ENCODE data around the gene CELSR1. TPM values are rescaled to one million over a fixed set of nuclear protein-coding genes. Genes with fewer than 3 reads are reported as not detected.
"Not testable (repeated sequence)": the region's sequence is repeated elsewhere in the genome, so short reads cannot be mapped to it uniquely, and the experiment has no call there.

CELSR1 gene
- total RNA-seq, 1 donor from 2014 or later: 0.39 TPM

DNA sequence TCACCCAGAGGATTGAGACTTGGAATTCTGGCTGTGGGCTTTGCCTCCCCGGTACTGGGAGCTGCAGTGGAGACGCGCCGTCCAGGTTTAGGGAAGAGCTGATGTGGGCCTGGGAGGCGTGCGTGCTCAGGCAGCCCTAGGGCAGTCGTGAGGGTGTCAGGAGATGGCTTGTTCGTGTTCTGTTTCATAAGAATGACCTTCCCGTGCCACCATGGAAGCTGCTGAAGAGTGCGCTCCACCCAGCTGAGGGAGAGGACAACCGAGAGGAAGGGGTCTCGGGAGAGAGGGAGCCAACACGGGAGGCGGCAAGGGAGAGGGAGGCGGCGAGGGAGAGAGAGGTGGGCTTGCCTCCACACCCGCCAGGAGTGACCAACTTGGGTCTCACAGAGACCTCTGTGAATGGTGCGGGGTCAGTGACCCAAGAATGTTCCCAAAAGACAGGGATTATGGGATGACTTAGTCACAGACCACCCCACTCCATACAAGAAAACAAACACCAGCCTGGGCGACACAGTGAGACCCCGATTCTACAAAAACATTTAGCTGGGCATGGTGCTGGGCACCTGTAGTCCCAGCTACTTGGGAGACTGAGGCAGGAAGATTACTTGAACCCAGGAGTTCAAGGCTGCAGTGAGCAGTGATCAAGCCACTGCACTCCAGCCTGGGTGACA lies 216.6 kb downstream of the CELSR1 start:
- peaks cover 30% of the 10 kb centered on the region for H3K36me3 Mint-ChIP-seq (ENCODE audit: low read depth)
- H3K4me3 Mint-ChIP-seq: no peak overlapping the region
- H3K4me1 Mint-ChIP-seq (ENCODE audit: low read depth): no peaks in the 10 kb centered on the region
- DNase-seq (ENCODE audit: low spot score): no peak
- H3K27me3 Mint-ChIP-seq (ENCODE audit: insufficient read depth): no peaks in the 10 kb centered on the region
- H3K9me3 Mint-ChIP-seq: no peaks in the 10 kb centered on the region
- intact Hi-C loops (cut with micrococcal nuclease): no loop called here
- H3K27ac Mint-ChIP-seq: peak overlapping the region; percentile 3

DNA sequence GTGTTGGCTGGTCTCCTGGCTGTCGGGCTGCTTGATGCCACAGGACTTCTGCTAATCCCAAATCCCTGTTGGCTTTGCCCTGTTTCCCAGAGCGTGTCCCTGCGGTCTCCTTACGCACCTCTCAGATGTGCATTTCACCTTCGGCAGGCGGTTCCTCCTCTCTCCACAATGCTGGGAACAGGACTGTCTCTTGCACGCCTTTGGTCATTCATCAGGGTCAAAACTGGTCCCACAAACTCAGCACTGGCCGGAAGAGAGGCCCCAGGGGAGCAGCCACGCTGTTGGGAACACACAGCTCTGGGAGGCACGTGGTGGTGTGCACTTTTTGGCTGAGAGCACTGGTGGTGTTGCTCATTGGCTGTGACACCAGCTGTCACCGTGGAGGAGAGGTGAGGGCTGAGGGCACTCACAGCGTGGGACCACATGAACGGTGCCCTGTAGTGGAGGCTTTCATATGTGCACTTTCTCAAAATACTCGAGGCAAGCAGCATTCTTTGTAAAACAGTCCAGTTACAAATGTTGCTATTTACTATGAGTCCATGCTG lies 217.2 kb downstream of the CELSR1 start:
- no peaks in the 10 kb centered on the region for H3K27me3 Mint-ChIP-seq (ENCODE audit: insufficient read depth)
- no peak overlapping the region for H3K4me3 Mint-ChIP-seq
- no peak overlapping the region for H3K27ac Mint-ChIP-seq
- DNase-seq (ENCODE audit: low spot score): no peak
- intact Hi-C loops (cut with micrococcal nuclease): no loop called here
- no peaks in the 10 kb centered on the region for H3K4me1 Mint-ChIP-seq (ENCODE audit: low read depth)
- no peaks in the 10 kb centered on the region for H3K9me3 Mint-ChIP-seq
- peaks cover 30% of the 10 kb centered on the region for H3K36me3 Mint-ChIP-seq (ENCODE audit: low read depth)

DNA sequence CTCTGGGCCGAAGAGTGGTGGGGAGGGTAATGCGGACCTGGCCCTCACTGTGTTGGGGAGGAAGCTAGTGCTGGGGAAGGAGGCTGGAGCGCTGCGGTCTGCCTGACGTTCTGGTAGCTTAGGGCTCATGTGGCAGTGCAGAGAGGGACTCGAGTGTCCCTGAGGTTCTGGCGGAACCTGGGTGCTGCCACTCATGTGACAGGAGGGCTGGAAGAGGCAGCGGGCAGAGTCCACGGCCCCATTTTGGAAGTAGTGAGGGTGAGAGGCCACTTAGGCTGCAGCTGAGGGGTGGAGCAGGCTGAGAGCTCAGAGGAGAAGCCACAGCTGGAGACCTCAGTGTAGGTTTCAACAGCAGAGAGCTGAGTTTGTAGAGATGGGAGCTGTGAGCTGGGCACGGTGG lies 218.1 kb downstream of the CELSR1 start:
- peaks cover 30% of the 10 kb centered on the region for H3K36me3 Mint-ChIP-seq (ENCODE audit: low read depth)
- no peak overlapping the region for H3K4me3 Mint-ChIP-seq
- no peaks in the 10 kb centered on the region for H3K27me3 Mint-ChIP-seq (ENCODE audit: insufficient read depth)
- no peak overlapping the region for H3K27ac Mint-ChIP-seq
- intact Hi-C loops (cut with micrococcal nuclease): no loop called here
- no peaks in the 10 kb centered on the region for H3K4me1 Mint-ChIP-seq (ENCODE audit: low read depth)
- H3K9me3 Mint-ChIP-seq: no peaks in the 10 kb centered on the region
- no peak for DNase-seq (ENCODE audit: low spot score)

DNA sequence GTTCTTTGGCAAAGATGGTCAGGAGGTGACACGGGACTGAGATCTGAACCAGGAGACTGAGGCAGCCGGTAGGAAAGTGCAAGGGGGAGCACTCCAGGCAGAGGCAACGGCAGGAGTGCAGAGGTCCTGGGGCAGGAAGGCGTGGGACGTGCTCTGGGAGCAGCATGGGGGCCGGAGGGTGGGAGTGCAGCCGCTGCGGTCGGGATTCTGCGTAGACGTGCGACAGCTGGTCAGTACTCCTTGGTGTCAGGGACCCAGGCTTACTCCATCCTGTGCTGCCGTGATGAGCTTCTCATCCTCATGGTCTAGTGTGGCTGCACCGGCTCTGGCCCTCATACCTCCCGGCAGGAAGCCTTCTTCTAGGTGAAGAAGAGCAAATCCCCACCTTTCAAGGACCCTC lies 218.8 kb downstream of the CELSR1 start:
- Mint-ChIP-seq H3K36me3 (ENCODE audit: low read depth) (peaks cover 27% of the 10 kb centered on the region), H3K4me3 (no peak overlapping the region), H3K4me1 (ENCODE audit: low read depth) (no peaks in the 10 kb centered on the region), H3K27ac (no peak overlapping the region), H3K27me3 (ENCODE audit: insufficient read depth) (no peaks in the 10 kb centered on the region), H3K9me3 (no peaks in the 10 kb centered on the region)
- DNase-seq (ENCODE audit: low spot score): no peak
- intact Hi-C loops (cut with micrococcal nuclease): no loop called here

DNA sequence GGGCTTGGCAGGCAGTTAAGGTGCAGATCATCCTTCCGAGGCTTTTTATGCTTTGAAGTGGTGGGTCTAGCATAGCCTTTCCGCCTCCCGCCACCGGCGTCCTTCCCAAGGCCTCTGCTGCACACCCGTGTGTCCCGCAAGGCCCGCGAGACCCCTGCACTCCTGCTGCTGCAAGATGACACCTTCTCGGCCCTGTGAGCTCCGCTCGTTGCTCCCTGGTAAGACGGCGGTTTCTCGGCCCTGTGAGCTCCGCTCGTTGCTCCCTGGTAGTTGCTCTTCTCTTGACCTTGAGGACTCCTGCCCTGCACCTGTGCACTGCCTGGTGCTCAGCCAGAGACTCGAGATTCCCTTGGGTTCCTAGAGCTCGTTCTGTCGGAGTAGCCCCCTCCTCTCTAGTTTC lies 219.8 kb downstream of the CELSR1 start:
- Mint-ChIP-seq H3K9me3 (no peaks in the 10 kb centered on the region), H3K4me1 (ENCODE audit: low read depth) (no peaks in the 10 kb centered on the region), H3K4me3 (no peak overlapping the region), H3K36me3 (ENCODE audit: low read depth) (peaks cover 24% of the 10 kb centered on the region), H3K27me3 (ENCODE audit: insufficient read depth) (no peaks in the 10 kb centered on the region), H3K27ac (no peak overlapping the region)
- intact Hi-C loops (cut with micrococcal nuclease): no loop called here
- DNase-seq (ENCODE audit: low spot score): no peak

DNA sequence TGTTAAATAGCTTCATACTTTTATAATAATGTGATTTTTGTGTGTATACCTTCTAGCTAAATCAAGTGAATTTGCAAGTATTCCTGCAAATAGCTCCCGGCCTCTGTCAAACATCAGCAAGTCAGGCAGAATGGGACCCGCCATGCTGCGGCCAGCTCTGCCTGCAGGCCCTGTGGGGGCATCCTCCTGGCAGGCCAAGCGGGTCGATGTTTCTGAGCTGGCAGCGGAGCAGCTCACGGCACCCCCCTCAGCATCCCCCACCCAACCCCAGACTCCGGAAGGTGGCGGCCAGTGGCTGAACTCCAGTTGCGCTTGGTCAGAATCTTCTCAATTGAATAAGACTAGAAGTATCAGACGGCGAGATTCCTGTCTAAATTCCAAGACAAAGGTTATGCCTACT lies 221.4 kb downstream of the CELSR1 start:
- no peak overlapping the region for H3K27ac Mint-ChIP-seq
- intact Hi-C loops (cut with micrococcal nuclease): loop anchor here (2.0 kb wide), 1 partner anchor 309 kb away; no protein-coding TSS in a partner anchor
- no peak overlapping the region for H3K4me3 Mint-ChIP-seq
- DNase-seq (ENCODE audit: low spot score): no peak
- H3K9me3 Mint-ChIP-seq: no peaks in the 10 kb centered on the region
- H3K4me1 Mint-ChIP-seq (ENCODE audit: low read depth): no peaks in the 10 kb centered on the region
- peaks cover 27% of the 10 kb centered on the region for H3K36me3 Mint-ChIP-seq (ENCODE audit: low read depth)
- H3K27me3 Mint-ChIP-seq (ENCODE audit: insufficient read depth): no peaks in the 10 kb centered on the region

DNA sequence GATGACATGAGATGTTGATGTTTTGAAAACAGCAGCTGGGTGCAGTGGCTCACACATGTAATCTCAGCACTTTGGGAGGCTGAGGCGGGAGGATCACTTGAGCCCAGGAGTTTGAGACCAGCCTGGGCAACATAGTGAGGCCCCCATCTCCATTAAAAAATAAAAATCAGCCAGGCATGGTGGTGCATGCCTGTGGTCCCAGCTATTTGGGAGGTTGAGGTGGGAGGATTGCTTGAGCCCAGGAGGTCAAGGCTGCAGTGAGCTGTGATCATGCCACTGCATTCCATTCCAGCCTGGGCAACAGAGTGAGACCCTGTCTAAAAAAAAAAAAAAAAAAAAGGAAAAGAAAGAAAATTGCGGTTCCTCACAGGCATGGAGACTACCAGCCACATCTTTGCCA lies 224.6 kb downstream of the CELSR1 start:
- H3K36me3 Mint-ChIP-seq (ENCODE audit: low read depth): peaks cover 30% of the 10 kb centered on the region
- H3K27me3 Mint-ChIP-seq (ENCODE audit: insufficient read depth); H3K9me3 Mint-ChIP-seq; H3K4me3 Mint-ChIP-seq; intact Hi-C loops (cut with micrococcal nuclease); H3K27ac Mint-ChIP-seq; DNase-seq (ENCODE audit: low spot score); H3K4me1 Mint-ChIP-seq (ENCODE audit: low read depth): not testable (repeated sequence)

DNA sequence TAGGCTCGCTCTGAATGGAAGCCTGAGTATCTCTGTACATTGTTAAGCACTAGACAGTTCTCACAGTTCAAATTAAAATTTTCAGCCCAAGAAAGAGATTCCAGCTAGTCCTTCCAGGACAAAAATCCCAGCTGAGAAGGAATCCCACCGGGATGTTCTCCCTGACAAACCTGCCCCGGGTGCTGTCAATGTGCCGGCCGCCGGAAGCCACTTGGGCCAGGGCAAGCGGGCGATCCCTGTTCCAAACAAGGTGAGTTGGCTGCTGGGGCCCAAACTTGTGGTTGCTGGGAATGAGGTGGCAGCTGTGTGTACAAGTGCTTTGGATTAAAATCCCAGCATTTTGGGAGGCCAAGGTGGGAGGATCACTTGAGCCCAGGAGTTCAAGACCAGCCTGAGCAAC lies 225.4 kb downstream of the CELSR1 start:
- no peaks in the 10 kb centered on the region for H3K9me3 Mint-ChIP-seq
- H3K36me3 Mint-ChIP-seq (ENCODE audit: low read depth): peaks cover 29% of the 10 kb centered on the region
- no peak overlapping the region for H3K27ac Mint-ChIP-seq
- H3K4me1 Mint-ChIP-seq (ENCODE audit: low read depth): no peaks in the 10 kb centered on the region
- no peak for DNase-seq (ENCODE audit: low spot score)
- intact Hi-C loops (cut with micrococcal nuclease): no loop called here
- no peak overlapping the region for H3K4me3 Mint-ChIP-seq
- no peaks in the 10 kb centered on the region for H3K27me3 Mint-ChIP-seq (ENCODE audit: insufficient read depth)

Other genes starting within 250 kb of the CELSR1 start
- gene GTSE1, start 240.8 kb downstream of the CELSR1 start, total RNA-seq: 39.0 and 39.9 TPM in 2 replicates
- gene TRMU, start 201.9 kb downstream of the CELSR1 start, total RNA-seq: 81.0 and 85.5 TPM in 2 replicates
- 87.1 and 90.6 TPM in 2 replicates for gene GRAMD4, start 82.8 kb upstream of the CELSR1 start, total RNA-seq
- gene CERK, start 200.6 kb upstream of the CELSR1 start, total RNA-seq: 69.6 and 76.5 TPM in 2 replicates
- gene TBC1D22A, start 225.0 kb upstream of the CELSR1 start, total RNA-seq: 42.4 and 48.1 TPM in 2 replicates

Data from activated T-helper 1 cell treated with anti-CD3 and anti-CD28 coated beads, Interleukin-12 subunit alpha, Interleukin-12 subunit beta, Interleukin-2, Interleukin-4 antibody, amounts not matched to agents 30 ng/mL and 10 ng/mL and 1 ng/mL, durations not matched to agents 14 hours and 24 hours and 36 hours (primary cell).